Cardiac septum (tissue), 1 donor: Measurements from ENCODE around the gene FBXW11. TPM values are rescaled to one million over a fixed set of nuclear protein-coding genes. Genes with fewer than 3 reads are reported as not detected.
"Not testable (repeated sequence)": the region's sequence is repeated elsewhere in the genome, so short reads cannot be mapped to it uniquely, and the experiment has no call there.

Experiments
- DNase-seq: peaks from one replicate; pipeline ENCODE4 v3.0.0-alpha.2; 2020; ENCODE audit warnings: low spot score
- intact Hi-C: fragments of 100-400 bp; cut with DNase I; formaldehyde crosslinking; loops from one replicate; pipeline ENCODE4 v1.14.0; 2022
- total RNA-seq: library from RNA; stranded (reverse); fragmentation: NEBNext Ultra II Directional; extraction: Animal tissue kit (Norgen Biotek cat#: 25700); gene quantifications from one replicate; pipeline ENCODE4 v1.2.1, GENCODE V29; 2021
- donor health status: DM: no; HTN: no; CAD: no.

Gene FBXW11
- total RNA-seq, 1 donor from 2014 or later: 94.4 TPM

DNA sequence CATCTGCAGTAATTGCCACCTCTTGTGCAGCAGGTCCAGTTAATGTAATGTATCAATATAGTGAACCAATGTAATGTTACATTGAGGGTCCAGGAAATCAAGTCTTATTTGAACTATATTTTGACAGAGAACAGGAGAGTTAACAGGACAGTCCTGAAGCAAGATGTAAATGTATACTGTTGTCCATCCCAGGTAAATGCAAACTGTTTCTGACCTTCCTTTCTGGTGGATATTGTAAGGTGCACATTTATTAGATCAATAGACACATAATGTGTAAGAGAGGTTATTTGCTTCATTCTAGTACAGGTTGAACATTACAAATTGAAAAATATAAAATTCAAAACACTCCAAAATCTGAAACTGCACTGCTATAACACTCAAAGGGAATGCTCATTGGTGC lies 23.4 kb upstream of the FBXW11 start:
- DNase-seq: no peak
- intact Hi-C loops: no loop called here

DNA sequence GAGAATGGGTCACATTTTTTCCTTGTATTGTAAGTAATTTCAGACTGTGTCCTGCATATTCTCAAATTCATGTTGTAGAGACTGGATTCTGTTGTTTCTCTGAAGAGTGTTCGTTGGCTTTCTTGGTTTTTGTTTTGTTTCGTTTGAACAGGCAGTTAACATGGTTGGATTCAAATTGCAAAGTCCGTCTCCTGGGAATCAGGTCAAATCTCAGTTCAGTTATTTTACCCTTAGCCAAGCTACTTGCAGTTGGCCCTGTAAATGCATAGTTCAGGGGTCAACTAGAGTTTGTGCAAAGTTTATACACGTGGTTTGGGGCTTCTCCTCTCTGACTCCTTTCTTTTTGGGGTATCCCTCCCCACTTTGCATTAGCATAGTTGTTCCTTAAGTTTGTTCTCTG lies 21.7 kb upstream of the FBXW11 start:
- no peak for DNase-seq
- intact Hi-C loops: no loop called here

DNA sequence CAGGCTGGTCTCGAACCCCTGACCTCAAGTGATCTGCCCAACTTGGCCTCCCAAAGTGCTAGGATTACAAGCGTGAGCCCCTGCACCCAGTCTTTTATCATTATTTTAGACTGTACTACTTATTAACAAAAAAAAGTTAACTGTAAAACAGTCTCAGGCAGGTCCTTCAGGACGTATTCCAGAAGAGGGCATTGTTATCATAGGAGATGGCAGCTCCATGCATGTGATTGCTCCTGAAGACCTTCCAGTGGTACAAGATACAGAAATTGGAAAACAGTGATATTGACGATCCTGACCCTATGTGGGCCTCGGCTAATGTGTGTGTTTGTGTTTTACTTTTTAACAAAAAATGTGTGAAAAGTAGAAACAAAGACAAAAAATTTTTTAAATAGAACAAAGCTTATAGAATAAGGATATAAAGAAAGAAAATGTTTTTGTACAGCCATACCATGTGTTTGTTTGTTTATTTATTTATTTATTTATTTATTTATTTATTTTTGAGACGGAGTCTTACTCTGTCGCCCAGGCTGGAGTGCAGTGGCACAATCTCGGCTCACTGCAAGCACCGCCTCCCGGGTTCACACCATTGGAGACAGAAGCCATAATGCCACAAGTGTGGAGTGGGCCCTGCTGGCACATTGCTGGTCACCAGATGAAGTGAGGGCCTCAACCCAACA lies 13.8 kb upstream of the FBXW11 start:
- intact Hi-C loops, DNase-seq: not testable (repeated sequence)

DNA sequence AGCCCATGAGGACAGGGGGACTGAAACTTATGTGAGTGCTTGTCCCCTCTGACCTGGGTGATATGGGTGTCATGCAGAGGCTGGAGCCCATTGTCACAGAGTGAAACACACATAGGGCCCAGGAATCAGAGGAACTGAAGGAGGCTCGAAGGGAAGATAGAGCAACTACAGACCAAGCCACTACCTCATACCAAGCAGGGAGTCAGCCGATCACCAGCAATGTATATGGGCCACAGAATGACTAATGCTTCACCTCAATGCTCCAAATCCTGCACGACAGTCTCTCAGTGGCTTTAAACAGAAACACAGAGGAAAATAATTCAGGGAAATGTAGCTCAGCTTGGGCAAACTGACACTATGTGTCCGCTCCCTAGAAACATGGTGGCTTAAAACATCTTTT lies 8.9 kb upstream of the FBXW11 start:
- DNase-seq: no peak
- intact Hi-C loops: no loop called here

DNA sequence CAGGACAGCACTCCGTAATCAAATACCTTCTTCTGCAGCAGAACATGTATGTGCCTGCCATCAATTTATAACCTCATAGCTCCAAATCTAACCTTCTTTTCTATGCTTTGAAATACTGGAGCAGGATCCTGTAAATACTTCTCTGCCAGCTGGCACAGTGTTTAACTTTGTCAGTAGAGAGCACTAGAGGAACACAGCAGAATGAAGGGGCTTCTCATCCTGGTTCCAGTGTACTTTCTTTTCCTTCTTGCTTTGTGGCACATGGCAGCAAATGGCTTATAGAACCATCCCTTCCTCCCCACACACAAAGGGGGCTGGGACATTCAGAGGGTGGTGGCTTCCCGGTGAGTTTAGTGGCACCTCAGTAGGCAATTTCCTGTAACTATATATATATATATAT lies 3.8 kb upstream of the FBXW11 start:
- no peak for DNase-seq
- intact Hi-C loops: no loop called here

DNA sequence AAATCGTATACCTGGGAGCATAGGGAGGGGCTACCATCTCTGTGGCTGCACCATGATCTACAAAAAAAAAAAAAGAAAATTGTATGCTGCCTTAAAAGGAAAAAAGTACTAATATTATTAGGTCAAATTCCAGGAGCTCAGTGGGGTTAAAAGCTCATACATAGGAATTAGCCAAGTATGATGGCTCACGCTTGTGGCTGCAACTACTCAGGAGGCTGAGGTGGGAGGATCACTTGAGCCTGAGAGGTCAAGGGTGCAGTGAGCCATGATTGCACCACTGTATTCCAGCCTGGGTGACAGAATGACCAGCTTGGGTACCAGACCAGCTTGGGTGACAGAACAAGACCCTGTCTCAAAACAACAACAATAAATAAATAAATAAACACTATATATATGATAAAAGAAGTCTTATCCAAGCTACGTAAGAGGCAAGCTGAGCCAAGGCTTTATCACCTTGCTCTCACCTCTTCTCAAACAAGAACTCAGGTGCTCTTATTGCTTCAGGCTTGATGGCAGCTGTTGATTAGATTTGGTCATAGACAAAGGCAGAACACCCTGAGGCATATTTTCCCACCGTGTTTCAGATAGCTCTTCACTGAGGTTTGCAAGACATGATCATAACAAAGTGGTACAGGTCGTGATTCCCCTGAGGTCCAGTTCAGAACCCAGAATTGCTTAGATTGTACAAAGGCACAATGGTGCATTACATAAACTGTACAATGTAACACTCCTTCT lies 3.3 kb upstream of the FBXW11 start:
- intact Hi-C loops: loop anchor here (5.0 kb wide), 2 partner anchors 273 to 622 kb away; partner anchors contain the start of genes NPM1 and UBTD2
- DNase-seq: no peak

DNA sequence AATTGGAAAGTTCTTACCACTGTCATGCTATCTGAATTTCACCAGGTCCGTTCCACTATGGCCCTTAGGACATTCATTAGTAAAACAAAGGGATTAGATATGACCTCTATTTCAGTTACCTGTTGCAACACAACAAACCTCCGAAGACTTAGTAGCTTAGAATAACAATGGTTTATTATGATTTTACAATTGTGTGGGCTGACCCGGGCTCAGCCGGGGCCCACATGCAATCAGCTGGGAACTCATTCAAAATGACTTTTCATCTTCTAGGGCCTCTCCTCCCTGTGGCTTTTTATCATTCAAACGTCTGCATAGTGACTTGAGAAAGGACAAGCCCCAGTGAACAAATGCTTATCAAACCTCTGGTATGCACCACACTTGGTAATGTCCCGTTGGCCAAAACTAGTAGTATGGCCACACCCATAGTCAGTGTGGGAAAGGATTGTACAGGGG lies 2.3 kb upstream of the FBXW11 start:
- intact Hi-C loops: loop anchor here (5.0 kb wide), 2 partner anchors 274 to 621 kb away; partner anchors contain the start of genes NPM1 and UBTD2
- DNase-seq: no peak

DNA sequence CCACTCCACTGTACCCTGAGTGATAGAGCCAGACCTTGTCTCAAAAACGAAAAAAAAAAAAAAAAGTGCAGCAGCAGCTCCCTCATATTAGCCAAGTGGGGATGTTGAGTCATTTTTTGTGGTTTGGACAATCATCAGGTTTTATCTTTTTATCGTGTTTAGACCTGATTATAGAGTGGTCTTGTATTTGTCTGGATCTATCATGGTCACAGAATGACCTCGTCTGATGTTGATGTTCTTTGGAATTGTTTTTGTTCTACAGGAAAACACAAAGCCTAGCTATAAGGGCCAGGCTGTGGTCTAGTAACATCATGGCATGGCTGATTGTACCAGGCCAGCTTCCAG lies 1.6 kb upstream of the FBXW11 start:
- intact Hi-C loops: loop anchor here (5.0 kb wide), 2 partner anchors 274 to 621 kb away; partner anchors contain the start of genes NPM1 and UBTD2
- no peak for DNase-seq

DNA sequence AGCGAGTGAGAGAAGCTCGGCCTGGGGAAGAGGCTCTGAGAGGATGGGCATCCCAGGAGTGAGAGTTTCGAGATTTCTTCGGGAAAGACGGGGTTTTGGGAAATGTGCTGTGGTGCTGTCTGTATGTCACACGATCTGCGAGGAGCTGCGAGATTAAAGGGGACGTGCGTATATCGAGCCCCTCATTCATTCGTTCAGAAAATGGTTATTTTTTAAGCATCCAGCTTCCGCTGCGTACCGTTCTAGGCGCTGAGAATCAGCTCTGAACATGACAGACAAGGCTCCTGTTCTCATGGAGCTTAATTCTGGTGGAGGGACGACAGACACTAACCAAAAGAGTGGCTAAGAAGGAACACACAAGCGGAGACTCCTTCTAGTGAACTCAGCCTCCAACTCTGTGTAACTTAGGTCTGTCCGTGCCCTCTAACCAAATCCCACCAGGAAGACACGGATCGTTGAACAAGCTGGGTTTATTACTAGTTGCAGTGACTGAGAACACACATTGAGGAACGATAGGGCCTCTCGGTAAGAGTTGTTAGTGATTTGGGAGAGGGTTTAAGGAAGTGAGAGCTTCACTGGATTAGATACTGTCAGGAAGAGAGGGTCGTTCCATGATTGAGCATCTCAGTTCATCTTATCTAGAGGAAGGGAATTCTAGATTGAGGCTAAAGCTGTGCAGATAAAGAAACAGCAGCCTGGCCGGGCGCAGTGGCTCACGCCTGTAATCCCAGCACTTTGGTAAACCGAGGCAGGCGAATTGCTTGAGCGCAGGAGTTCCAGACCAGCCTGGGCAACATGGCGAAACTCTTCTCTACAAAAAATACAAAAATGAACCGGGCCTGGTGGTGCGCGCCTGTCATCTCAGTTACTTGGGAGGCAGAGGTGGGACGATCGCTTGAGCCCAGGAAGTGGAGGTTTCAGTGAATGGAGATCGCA lies 1.0 kb upstream of the FBXW11 start:
- DNase-seq: no peak
- intact Hi-C loops: loop anchor here (2.0 to 5.0 kb wide), 4 partner anchors 45 to 620 kb away; partner anchors contain the start of genes NPM1, STK10 and UBTD2

DNA sequence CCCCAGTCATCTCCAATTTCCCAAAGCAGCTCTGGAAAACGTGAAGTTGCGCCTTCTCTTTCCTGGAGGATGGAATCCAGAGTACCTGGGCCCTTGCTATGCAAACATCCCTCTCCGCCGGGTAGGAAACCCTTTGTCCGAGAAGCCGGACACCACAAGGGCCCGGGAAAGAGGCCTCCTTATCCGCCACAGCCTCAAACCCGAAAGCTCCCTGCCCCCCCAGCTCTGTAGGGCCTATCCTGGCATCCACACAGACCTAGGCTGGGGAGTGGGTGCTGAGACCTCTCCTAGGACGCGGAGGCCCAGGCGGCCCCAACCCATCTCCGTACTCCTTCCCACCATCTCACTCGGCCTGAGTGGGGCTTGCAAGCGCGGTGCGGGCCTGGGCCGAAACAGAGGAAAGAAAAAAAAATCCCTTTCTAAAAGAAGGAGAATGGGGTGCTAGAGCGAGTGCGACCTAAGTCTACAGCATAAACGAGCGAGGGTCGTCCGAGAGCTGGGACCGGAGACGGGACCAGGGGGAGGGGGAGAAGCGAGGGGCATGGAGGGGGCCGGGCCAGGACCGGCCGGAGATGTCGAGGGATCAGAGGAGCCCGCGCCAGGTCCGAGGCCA lies 624 bp downstream of the FBXW11 start:
- intact Hi-C loops: loop anchor here (2.0 to 5.0 kb wide), 4 partner anchors 47 to 619 kb away; partner anchors contain the start of genes NPM1, STK10 and UBTD2
- DNase-seq: no peak

DNA sequence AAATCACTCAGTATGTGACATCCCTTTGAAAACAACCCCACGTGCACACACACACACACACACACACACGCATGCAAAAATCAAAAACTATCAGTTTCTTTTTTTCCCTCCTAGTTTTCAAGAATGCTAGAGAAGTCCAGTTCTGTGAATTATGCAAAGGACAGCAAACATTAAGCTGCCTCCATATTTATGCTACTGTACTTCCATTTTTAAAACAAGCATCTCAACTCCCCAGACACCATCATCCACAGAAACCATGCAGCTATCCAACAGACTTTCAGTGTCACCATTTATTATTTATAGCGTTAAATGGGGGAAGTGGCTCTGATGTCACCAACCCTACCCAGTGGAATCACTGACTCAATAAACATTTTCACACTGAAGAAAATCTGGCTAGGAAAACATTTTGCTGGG lies 1.6 kb downstream of the FBXW11 start:
- intact Hi-C loops: loop anchor here (5.0 kb wide), 3 partner anchors 43 to 618 kb away; partner anchors contain the start of genes NPM1 and UBTD2
- no peak for DNase-seq

DNA sequence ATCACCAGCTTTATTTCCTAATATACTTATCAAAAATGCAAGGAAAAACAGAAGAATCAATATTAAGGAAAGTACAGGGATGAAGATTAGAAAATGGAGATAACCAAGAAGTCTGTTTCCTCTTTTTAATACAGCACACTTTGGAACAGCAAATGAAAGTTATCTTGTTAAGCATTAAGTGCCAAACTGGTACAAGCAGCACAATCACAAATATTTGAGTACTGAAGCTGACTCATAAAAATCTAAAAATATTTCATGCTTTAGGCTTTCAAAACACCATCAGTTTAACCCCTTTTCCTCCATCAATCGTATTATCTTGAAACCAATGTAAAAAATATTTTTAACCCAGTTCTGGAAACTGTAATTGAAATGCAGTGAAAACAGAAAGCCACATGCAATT lies 2.7 kb downstream of the FBXW11 start:
- DNase-seq: no peak
- intact Hi-C loops: loop anchor here (5.0 kb wide), 1 partner anchor 41 kb away; no protein-coding TSS in a partner anchor

DNA sequence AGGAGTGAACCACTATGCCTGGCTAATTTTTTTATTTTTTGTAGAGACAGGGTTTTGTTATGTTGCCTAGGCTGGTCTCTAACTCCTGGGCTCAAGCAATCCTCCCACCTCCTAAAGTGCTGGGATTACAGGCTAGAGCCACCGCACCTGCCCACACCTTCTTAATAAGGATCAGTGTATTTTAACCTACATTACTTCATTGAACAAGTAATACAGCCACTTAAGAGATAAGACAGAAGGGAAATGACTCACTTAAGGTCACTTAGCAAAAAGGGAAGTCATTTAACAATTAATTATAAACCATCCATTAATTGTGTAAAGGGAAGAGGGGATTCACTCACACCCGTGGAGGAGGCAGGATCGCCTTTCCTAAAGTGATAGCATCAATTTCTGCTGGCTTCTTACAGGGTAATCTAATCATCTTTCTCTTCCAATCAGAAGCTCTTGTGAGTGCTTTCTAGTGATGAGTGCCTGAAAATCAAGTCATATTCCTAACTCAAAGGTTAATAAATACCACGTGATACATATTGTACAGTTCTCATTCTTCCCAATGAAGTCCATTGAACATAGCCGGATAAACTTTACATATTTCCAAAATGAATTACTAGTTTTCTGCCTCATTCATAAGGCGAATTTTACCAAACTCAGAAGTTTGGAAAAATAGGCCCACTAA lies 3.5 kb downstream of the FBXW11 start:
- intact Hi-C loops: loop anchor here (5.0 kb wide), 1 partner anchor 41 kb away; no protein-coding TSS in a partner anchor

DNA sequence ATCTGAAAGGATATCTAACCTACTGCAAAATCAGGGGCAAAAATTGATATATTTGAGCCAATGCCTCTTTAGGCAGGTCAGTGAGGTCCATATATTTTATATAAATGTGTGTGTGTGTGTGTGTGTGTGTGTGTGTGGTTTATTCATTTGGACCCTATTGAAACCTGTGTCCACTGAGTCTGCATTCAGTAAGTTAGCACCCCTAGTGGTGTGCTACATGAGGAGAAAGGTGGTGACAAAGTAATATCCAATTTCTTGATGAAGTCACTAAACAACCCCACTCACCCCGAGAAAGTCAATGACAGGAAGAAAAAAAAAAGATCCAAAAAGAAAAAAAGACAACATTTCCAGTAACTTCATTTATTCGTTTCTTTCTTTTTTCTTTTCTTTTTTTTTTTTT lies 4.1 kb downstream of the FBXW11 start:
- intact Hi-C loops: loop anchor here (5.0 kb wide), 1 partner anchor 40 kb away; no protein-coding TSS in a partner anchor
- no peak for DNase-seq

More for the DNA sequence above, 3.5 kb downstream of the FBXW11 start:
- DNase-seq: no peak

DNA sequence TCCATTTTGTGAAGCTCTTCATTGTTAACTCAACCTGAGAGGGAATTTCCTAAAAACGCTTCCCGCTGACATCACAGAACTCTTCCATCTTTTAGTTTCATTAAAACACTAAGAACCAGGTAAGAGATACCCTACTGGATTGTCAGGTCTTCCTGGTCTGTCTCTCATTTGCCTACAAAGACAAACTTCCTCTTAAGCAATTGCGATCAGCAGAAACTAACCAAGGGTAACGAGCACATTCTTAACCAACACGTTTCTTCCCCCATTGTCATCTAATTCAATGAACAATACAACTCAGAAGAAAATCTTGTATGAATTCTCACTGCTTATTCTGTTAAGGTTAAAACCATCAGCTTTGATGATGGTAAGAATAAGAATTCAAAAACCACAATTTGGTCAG lies 6.6 kb downstream of the FBXW11 start:
- intact Hi-C loops: loop anchor here (5.0 kb wide), 1 partner anchor 38 kb away; no protein-coding TSS in a partner anchor
- DNase-seq: no peak

DNA sequence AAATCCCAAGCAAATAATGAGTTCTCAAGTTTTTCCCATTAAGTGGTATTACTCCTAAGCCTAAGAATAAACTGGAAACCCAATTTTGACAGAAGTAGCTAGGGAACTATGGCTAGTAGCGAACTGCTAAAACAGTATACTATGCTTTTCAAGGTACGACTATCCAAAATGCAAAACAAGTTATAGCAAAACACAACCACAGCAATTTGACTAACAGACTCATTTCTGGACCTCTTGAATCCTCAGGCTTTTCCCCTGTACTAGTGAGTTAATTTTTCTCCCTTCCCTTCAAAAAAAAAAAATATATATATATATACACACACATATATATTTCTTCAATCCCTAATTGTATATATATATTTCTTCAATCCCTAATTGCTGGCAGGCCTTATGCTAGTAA lies 7.3 kb downstream of the FBXW11 start:
- intact Hi-C loops: no loop called here
- DNase-seq: no peak

DNA sequence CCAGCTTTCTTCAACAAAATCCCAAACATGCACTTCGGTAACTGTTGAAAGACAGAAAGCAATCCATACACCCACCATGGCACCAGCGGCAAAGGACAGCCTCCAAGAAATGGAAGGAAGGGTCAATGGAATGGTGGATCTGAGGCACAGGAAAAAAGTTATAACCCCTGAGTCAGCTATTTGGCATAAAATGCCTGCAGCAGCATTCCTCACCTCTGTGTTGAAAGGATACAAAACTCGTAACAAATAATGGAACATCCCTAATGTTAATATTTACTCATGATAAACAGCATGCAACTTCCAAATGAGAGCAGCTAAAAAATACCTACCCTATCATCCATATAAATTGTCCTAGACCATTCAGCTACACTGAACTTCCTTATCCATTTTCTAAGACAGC lies 9.4 kb downstream of the FBXW11 start:
- DNase-seq: no peak
- intact Hi-C loops: no loop called here

DNA sequence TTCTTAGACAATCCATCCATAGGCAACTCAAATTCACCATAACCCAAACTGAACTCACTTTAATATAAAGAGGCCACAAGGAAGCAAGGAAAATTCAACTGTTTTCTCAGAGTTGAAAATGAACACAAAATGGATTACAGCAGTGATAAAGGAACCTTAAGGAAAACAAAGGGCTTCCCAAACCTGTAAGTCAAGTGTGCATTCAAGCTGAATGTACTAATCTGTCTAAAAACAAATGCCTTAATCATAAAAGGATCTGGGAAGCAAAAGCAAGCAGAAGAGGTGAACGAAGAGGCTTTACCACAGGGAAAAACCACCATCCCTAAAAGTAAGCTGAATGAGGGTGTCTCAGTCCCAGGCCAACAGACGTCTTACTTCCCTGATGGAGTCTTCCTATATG lies 13.6 kb downstream of the FBXW11 start:
- DNase-seq: no peak
- intact Hi-C loops: no loop called here
